Central memory CD4-positive, alpha-beta T cell (primary cell): Measurements from ENCODE around the gene MTRR.
"Not testable (repeated sequence)": the region's sequence is repeated elsewhere in the genome, so short reads cannot be mapped to it uniquely, and the experiment has no call there.

Experiments
- DNase-seq: peaks from one replicate; pipeline ENCODE4 v3.0.0; 2022

Gene MTRR

GRCh38 chr5:7902201-7902600 lies 33.3 kb downstream of the MTRR start:
- no peak for DNase-seq

GRCh38 chr5:7902666-7903625 lies 34.0 kb downstream of the MTRR start:
- DNase-seq, result no peak

GRCh38 chr5:7904170-7904569 lies 35.2 kb downstream of the MTRR start:
- DNase-seq, result no peak

DNA sequence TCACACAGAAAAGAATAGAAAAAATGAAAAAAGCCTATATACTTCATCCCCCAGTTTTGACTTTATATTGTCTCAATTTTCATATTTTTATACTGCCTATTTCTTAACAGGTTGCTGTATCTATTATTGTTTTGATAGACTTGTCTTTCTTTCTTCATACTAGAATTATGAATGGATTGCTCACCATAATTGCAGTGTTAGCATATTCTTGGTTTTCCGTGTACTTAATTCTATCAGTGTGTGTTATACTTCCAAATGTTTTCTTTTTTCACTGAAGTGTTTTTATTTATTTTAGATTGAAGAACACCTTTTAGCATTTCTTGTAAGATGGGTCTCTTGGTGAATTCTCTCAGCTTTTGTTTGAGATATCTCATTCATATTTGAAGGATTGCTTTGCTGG lies 38.7 kb downstream of the MTRR start:
- no peak for DNase-seq

DNA sequence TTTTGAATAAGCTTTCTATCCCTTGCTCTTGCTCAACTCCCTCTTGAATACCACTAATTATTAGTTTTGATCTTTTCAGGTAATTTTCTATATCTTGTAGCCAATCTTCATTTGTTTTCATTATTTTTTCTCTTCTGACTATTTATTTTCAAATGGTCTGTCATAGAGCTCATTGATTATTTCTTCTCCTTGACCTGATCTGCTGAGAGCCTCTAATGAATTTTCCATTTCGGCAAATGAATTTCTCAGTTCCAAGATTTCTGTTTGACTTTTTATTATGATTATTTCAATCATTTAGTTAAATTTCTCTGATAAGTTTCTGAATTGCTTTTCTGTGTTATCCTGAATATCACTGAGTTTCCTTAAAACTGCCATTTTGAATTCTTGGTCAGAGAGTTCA lies 39.4 kb downstream of the MTRR start:
- DNase-seq, result no peak

DNA sequence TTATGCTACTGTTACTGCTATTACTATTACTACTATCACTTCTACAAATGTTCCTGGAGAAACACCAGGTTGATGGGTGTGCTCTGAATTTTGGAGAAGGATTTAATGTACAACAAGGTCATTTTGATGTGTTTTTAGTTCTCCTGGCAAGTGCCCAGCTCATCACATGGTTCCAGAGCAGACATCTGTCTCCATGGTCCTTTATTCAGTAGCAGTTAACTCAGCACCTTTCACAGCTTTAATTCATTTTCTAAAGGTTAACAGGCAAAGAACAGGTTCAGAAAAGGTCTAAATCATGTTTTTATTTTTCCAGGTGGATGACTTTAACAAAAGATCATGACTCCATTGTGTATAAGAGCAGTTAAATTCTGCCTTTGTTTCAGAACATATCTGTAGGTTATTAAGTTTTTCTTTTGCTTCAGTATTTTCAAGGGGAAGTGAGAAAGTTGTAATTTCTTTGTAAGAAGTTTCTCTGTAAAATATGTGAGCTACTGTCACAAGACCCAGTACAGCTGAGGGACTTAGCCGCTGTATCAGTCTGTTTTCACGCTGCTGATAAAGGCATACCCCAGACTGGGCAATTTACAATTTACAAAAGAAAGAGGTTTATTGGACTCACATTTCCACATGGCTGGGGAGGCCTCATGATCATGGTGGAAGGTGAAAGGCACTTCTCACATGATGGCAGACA lies 41.9 kb downstream of the MTRR start:
- DNase-seq, result no peak

DNA sequence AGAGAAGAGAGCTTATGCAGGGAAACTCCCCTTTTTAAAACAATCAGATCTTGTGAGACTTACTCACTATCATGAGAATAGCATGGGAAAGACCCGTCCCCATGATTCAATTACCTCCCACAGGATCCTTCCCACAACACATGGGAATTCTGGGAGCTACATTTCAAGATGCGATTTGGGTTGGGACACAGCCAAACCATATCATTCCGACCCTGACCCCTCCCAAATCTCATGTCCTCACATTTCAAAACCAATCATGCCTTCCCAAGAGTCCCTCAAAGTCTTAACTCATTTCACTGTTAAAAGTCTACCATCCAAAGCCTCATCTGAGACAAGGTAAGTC lies 42.5 kb downstream of the MTRR start:
- not testable (repeated sequence) for DNase-seq

- no peak for DNase-seq
Measured at GRCh38 chr5:7916171-7916804, 47.3 kb downstream of the MTRR start.

DNA sequence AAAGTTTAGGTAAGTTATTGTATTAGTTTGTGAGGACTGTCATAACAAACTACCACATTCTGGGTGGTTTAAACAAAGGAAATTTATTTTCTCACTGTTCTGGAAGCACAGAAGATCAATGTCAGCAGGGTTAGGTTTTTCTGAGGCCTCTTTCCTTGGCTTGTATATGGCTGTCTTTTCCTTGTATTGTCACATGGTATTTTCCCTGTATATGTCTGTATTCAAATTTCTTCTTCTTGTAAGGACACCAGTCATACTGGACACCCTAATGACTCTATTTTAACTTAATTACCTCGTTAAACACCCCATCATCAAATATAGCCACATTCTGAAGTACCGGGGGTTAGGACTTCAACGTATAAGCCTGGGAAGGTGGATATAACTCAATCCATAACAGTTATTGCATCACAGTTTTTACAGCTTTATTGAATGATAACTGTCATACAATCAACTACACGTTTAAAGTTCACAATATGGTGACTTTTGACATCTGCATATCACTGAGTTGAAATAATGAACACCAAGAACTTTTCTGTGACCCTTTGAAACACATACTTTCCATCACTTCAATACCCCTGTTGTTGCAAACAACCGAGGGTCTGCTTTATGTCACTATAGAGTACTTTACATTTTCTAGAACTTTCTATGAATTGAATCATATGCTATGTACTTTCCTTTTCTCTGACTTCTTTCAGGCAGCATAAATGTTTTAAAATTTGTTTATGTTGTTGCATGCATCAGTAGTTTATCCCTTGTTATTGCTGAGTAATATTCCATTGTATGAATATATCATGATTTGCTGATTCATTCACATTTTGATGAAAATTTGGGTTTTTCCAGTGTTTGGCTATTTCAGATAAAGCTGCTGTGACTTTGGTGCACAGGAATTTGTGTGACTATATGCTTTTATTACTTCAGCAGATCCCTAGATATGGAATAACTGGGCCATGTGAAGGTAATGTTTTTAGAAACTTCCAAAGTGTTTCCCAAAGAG lies 48.5 kb downstream of the MTRR start:
- no peak for DNase-seq

DNA sequence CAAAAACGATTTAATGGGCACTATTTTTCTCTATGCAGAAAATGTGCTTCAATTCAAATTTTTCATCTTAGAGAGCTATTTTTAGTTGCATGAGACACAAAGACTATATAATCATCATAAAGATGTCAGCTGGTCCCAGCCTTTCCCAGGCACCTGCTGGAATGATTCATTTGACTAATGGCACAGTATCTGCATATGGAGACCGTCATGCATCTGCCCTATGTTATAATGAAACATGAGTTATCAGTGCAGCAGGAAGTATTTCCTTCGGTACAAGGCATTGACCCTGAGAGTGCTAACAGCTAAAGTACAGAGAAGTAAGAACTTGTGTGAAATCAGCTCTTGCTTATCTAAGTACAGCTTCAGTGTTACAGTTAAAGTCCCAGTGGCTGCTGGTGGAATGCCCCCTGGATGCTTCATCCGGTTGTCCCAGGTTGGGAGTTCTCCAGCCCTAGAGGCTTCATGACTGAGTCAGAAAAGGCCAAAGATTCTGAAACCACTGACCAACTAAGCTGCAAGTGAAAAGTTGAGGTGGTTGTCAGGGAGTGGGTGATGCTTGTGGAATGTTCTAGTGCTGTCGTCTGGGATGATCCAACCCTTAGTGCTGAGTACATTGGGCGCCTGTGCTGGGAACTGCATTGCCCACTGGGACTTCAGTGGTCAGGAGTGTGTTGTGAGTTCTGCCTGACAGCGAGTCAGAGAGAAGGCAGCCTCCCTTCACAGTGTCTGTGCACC lies 57.2 kb downstream of the MTRR start:
- no peak for DNase-seq

DNA sequence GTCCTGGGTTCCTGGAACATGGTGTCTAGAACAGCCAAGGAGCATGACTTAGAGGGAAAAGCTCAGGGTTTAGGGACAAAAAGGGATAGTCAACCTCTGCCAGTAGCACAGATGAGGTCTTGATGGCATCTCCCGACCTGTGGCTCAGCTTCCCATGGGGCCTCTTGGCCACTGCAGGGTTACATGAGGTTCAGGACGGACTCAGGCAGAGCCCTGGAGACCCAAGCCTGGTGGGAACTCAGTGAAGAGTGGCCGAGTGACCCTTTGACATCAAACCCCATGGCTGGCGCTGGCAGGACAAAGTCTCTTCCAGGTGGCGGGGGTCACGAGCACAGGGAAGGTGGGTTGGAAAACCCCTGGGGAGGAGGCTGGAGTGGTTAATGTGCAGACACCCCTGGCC lies 57.8 kb downstream of the MTRR start:
- DNase-seq, result no peak

- no peak for DNase-seq
Measured at GRCh38 chr5:7927466-7928375, 58.8 kb downstream of the MTRR start.

DNA sequence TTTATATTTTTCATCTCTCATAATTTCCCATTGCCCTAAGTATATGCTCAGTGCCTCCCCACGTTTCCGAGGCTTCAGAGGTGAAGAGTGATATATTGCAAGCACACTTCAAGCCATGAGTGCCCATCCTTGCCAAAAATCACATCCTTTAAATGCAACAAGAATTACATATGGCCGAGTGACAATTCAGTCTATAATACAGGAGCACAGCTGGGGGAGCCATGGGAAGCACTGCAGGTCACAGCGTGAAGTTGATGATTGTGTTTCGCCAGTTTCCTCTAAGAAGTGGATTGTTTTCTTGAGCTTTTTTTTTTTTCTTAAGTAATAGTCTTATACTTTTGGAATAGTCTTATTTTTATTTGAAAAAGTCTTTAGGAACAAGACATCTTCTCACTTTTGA lies 61.1 kb downstream of the MTRR start:
- DNase-seq, result no peak

DNA sequence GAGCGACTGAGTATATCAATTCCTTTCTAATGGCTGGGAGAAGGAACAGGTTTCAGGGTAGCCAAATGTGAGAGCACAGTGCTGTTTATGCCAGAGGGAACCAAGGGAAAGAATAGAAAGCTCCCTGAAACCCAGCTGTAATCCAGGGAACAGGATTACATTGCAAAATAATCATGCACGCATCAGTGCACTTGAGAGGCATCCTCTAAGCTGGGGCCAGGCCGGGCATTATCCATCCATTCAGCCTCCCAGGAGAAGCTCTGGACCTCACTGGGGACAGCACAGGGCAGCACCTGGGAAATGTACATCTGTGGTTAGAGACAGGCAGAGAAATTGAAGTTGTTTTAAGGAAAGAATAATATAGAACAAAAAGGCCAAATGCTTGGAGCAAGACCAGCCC lies 72.7 kb downstream of the MTRR start:
- no peak for DNase-seq

GRCh38 chr5:7947301-7947700 lies 78.4 kb downstream of the MTRR start:
- no peak for DNase-seq
